ENCODE measurements around the gene NSMCE1. TPM values are rescaled to one million over a fixed set of nuclear protein-coding genes. Genes with fewer than 3 reads are reported as not detected.

Gene NSMCE1
- total and polyA plus RNA-seq, 2 of the 8 experiments (the other 6 are each of a cell fraction or from before 2014, with no cell fraction given) = 8.1 to 16.6 TPM

- H2BK12ac ChIP-seq (ENCODE audit: low read depth, low read length) = no peak overlapping the region
- H3K9ac ChIP-seq (replicated peaks in 1 of 4; ENCODE audit: extremely low read depth in 1 of 4, low read depth in 3 of 4, low read length in 3 of 4) = no peak overlapping the region
- no peak overlapping the region for H3K18ac ChIP-seq (ENCODE audit: extremely low read depth, low read length)
- no peaks in the 10 kb centered on the region for H3K27me3 ChIP-seq (replicated peaks in 1 of 4; ENCODE audit: control insufficient read depth in 3 of 4, extremely low read depth in 1 of 4, insufficient read depth in 3 of 4, low read length in 3 of 4)
- H2BK5ac ChIP-seq (ENCODE audit: low read depth, low read length) = no peak overlapping the region
- H2BK20ac ChIP-seq (ENCODE audit: low read length) = no peak overlapping the region
- H3K23me2 ChIP-seq (ENCODE audit: low read depth, low read length) = no peaks in the 10 kb centered on the region
- H2BK15ac ChIP-seq (ENCODE audit: low read length) = no peak overlapping the region
- no peak overlapping the region for H3K4me2 ChIP-seq (ENCODE audit: insufficient read depth in 1 of 2, low read depth in 2 of 2, low read length in 2 of 2)
- 92% methylated on average over 5 of the region's 5 CpGs; no CpG with 5 or more reads in 1 of the 2 experiments for WGBS, 2 experiments (ENCODE audit: extremely low coverage in 1 of 2, insufficient coverage in 1 of 2, insufficient read length in 1 of 2, insufficient replicate concordance in 2 of 2, low coverage in 1 of 2, low lambda C conversion rate in 2 of 2, missing lambda C conversion rate in 1 of 2)
- H2BK120ac ChIP-seq (replicated peaks; ENCODE audit: low read depth, low read length) = no peak overlapping the region
- no peaks in the 10 kb centered on the region for H4K20me1 ChIP-seq (replicated peaks in 1 of 2; ENCODE audit: control insufficient read depth in 1 of 2, insufficient read depth in 2 of 2, low read length in 2 of 2)
- FAIRE-seq = no peak
- H3K23ac ChIP-seq (ENCODE audit: insufficient read length) = no peak overlapping the region
- no peaks in the 10 kb centered on the region for H3K9me3 ChIP-seq (ENCODE audit: insufficient read depth in 2 of 2, low read depth in 1 of 2, low read length in 1 of 2)
- no peak for DNase-seq (ENCODE audit: low read depth in 1 of 2, low spot score in 2 of 2)
- TF ChIP-seq, protein P1, sequence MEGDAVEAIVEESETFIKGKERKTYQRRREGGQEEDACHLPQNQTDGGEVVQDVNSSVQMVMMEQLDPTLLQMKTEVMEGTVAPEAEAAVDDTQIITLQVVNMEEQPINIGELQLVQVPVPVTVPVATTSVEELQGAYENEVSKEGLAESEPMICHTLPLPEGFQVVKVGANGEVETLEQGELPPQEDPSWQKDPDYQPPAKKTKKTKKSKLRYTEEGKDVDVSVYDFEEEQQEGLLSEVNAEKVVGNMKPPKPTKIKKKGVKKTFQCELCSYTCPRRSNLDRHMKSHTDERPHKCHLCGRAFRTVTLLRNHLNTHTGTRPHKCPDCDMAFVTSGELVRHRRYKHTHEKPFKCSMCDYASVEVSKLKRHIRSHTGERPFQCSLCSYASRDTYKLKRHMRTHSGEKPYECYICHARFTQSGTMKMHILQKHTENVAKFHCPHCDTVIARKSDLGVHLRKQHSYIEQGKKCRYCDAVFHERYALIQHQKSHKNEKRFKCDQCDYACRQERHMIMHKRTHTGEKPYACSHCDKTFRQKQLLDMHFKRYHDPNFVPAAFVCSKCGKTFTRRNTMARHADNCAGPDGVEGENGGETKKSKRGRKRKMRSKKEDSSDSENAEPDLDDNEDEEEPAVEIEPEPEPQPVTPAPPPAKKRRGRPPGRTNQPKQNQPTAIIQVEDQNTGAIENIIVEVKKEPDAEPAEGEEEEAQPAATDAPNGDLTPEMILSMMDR (IDR thresholded peaks at IDR 0.05; ENCODE audit: control extremely low read depth in 1 of 3, insufficient read depth in 1 of 3, low read depth in 1 of 3, low read length in 3 of 3) = no peak
- TF ChIP-seq ZNF274 (IDR thresholded peaks at IDR 0.05; ENCODE audit: borderline replicate concordance, extremely low read depth, low read length) = no peak
- no peak for TF ChIP-seq EGR1 (IDR thresholded peaks at IDR 0.05; ENCODE audit: borderline replicate concordance, low read depth, low read length)
- no peak for TF ChIP-seq HDAC2 (IDR thresholded peaks at IDR 0.05; ENCODE audit: borderline replicate concordance in 1 of 2, low read depth in 2 of 2, low read length in 2 of 2)
- no peak for TF ChIP-seq RNF2 (IDR thresholded peaks at IDR 0.05; ENCODE audit: borderline replicate concordance, low read depth, low read length, missing control alignments, poor library complexity, severe bottlenecking)
- TF ChIP-seq CTBP2 (IDR thresholded peaks at IDR 0.05; ENCODE audit: borderline replicate concordance, insufficient read depth, insufficient read length, low read length) = no peak
- no peak for TF ChIP-seq MAX (IDR thresholded peaks at IDR 0.05)
- no peak for TF ChIP-seq TAF1 (IDR thresholded peaks at IDR 0.05; ENCODE audit: low read depth, low read length)
- no peak for TF ChIP-seq FOSL1 (IDR thresholded peaks at IDR 0.05; ENCODE audit: insufficient read depth, low read depth, low read length)
- no peak for TF ChIP-seq SP4 (IDR thresholded peaks at IDR 0.05; ENCODE audit: low read length)
- no peak overlapping the region for H3K14ac ChIP-seq (ENCODE audit: insufficient read length)
- no peak overlapping the region for H2AFZ ChIP-seq (ENCODE audit: low read length)
- no peak overlapping the region for H2AK5ac ChIP-seq (ENCODE audit: low read depth, low read length)
- no peak overlapping the region for H3K4ac ChIP-seq (replicated peaks; ENCODE audit: insufficient read length, low read depth, low read length)
- ChIA-PET POLR2A (ENCODE audit: partially characterized antibody) (no interaction called here), CTCF (ENCODE audit: partially characterized antibody) (no interaction called here)
- H3K36me3 ChIP-seq (ENCODE audit: control insufficient read depth in 2 of 4, insufficient read depth in 4 of 4, low read length in 3 of 4) = no peaks in the 10 kb centered on the region
- no peak overlapping the region for H3K56ac ChIP-seq (replicated peaks; ENCODE audit: insufficient read length, low read depth, low read length)
- no peak overlapping the region for H3K4me3 ChIP-seq (ENCODE audit: extremely low read depth in 1 of 4, insufficient read depth in 2 of 4, low read depth in 3 of 4, low read length in 4 of 4)
- no peaks in the 10 kb centered on the region for H3K4me1 ChIP-seq (replicated peaks in 1 of 4; ENCODE audit: control insufficient read depth in 3 of 4, insufficient read depth in 4 of 4, low read length in 3 of 4)
- no peaks in the 10 kb centered on the region for H3K79me1 ChIP-seq (ENCODE audit: low read depth, low read length)
- no peak overlapping the region for H3K27ac ChIP-seq (ENCODE audit: low read depth, low read length)
- H4K91ac ChIP-seq (replicated peaks; ENCODE audit: insufficient read length, low read length) = no peak overlapping the region
- peak overlapping the region; percentile 68; the same call in 1 of the 2 replicates for H4K8ac ChIP-seq (ENCODE audit: extremely low read depth, insufficient read depth, low read length)
- no peak overlapping the region for H4K5ac ChIP-seq (ENCODE audit: insufficient read length, low read depth, low read length)
- no peaks in the 10 kb centered on the region for H3K79me2 ChIP-seq (ENCODE audit: control insufficient read depth in 1 of 2, insufficient read depth in 2 of 2, low read length in 2 of 2)
These were observed 22.5 kb upstream of the NSMCE1 start for GRCh38 chr16:27291106-27291505.

Data from H1 (cell line).